Endothelial cell of umbilical vein (primary cell): ENCODE measurements around the gene ADSS1.

ENCODE experiments used
- EZH2 ChIP-seq: IDR thresholded peaks from 2 replicates; pipeline ENCODE4 v1.6.1; 2012; ENCODE audit warnings: borderline replicate concordance, low read depth, mild to moderate bottlenecking, moderate library complexity, low read length, inconsistent platforms; ENCODE audit not compliant: severe bottlenecking
- FOS ChIP-seq: IDR thresholded peaks from 2 replicates; pipeline ENCODE4 v1.6.1; 2011; ENCODE audit warnings: mild to moderate bottlenecking, low read length, moderate library complexity, borderline replicate concordance; ENCODE audit not compliant: insufficient read depth
- MYC ChIP-seq: IDR thresholded peaks from one replicate; pipeline ENCODE4 v1.6.1; 2011; ENCODE audit warnings: mild to moderate bottlenecking, low read depth, low read length
- POLR2A ChIP-seq: IDR thresholded peaks from 2 replicates; pipeline ENCODE4 v1.6.1; 2012; ENCODE audit warnings: low read depth, mild to moderate bottlenecking, control low read depth, low read length
- POLR2AphosphoS5 ChIP-seq: IDR thresholded peaks from 2 replicates; pipeline ENCODE4 v1.6.1; 2012; ENCODE audit warnings: low read depth, mild to moderate bottlenecking, control low read depth, low read length, moderate library complexity; ENCODE audit not compliant: insufficient read depth
- TF ChIP-seq, protein P1 (sequence below), 2 donors: IDR thresholded peaks; 1 replicate in 1 of 2; 2 replicates in 1 of 2; pipeline ENCODE4 v1.5.1; 2011; ENCODE audit warnings: low read length in 2 of 2, mild to moderate bottlenecking in 2 of 2, moderate library complexity in 2 of 2, control low read depth in 1 of 2, inconsistent platforms in 1 of 2, low read depth in 1 of 2; ENCODE audit not compliant: insufficient read depth in 1 of 2; ENCODE audit errors: extremely low read depth in 1 of 2

DNA sequence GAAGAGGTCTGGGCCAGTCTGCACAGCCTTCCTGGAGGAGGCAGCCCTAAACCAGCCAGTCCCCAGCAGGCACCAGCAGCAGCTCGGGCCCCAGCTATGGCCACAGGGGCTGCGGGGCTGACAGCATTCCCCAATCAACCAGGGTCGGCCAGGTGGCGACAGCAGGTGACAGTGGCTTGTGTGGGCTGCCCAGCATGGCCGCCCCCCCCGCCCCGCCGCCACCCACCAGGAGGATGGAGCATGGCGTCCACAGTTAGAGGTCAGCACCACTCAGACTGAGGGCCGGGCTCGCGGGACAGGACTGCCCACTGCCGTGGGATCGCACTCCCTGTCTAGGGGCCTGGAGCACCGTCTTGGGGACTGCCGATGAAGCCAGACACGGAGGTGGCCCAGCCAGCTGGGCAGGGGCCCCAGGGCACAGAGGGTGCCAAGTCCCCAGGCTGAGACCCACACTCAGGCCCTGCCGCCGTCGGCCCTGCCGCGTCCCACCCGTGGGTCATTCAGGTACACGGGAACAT is 56.5 kb downstream of the ADSS1 start:
- TF ChIP-seq POLR2AphosphoS5 = no peak
- TF ChIP-seq, protein P1, sequence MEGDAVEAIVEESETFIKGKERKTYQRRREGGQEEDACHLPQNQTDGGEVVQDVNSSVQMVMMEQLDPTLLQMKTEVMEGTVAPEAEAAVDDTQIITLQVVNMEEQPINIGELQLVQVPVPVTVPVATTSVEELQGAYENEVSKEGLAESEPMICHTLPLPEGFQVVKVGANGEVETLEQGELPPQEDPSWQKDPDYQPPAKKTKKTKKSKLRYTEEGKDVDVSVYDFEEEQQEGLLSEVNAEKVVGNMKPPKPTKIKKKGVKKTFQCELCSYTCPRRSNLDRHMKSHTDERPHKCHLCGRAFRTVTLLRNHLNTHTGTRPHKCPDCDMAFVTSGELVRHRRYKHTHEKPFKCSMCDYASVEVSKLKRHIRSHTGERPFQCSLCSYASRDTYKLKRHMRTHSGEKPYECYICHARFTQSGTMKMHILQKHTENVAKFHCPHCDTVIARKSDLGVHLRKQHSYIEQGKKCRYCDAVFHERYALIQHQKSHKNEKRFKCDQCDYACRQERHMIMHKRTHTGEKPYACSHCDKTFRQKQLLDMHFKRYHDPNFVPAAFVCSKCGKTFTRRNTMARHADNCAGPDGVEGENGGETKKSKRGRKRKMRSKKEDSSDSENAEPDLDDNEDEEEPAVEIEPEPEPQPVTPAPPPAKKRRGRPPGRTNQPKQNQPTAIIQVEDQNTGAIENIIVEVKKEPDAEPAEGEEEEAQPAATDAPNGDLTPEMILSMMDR (IDR thresholded peaks at IDR 0.05; ENCODE audit: extremely low read depth in 1 of 2, insufficient read depth in 1 of 2, low read depth in 1 of 2, low read length in 2 of 2) = no peak
- TF ChIP-seq POLR2A = no peak
- TF ChIP-seq MYC = no peak
- no peak for TF ChIP-seq EZH2
- TF ChIP-seq FOS = no peak
